Measurements from ENCODE around the gene FCN2.

GRCh38 chr9:134897584-134898170, 17.1 kb downstream of the FCN2 start:
- TF ChIP-seq CTCF (IDR thresholded peaks at IDR 0.05 in 2 of 3, conservative IDR thresholded peaks at IDR 0.05 in 1 of 3; ENCODE audit: borderline replicate concordance in 1 of 3, insufficient read depth in 1 of 3, low read depth in 2 of 3, low read length in 2 of 3) (no peak), POLR2AphosphoS5 (IDR thresholded peaks at IDR 0.05; ENCODE audit: low read depth, low read length) (no peak), EZH2 (IDR thresholded peaks at IDR 0.05) (no peak), TCF7L2 (IDR thresholded peaks at IDR 0.05; ENCODE audit: borderline replicate concordance, extremely low read depth, insufficient read depth, insufficient read length) (no peak), SRF (IDR thresholded peaks at IDR 0.05; ENCODE audit: low read depth) (no peak), RAD21 (IDR thresholded peaks at IDR 0.05; ENCODE audit: low read depth) (no peak)
